Left hindlimb (tissue), 1 donor: Measurements from ENCODE around the gene EVC.
"Not testable (repeated sequence)": the region's sequence is repeated elsewhere in the genome, so short reads cannot be mapped to it uniquely, and the experiment has no call there.

Source experiments
- DNase-seq: peaks from one replicate; pipeline ENCODE4 v3.0.0-alpha.2; 2018

The EVC gene

DNA sequence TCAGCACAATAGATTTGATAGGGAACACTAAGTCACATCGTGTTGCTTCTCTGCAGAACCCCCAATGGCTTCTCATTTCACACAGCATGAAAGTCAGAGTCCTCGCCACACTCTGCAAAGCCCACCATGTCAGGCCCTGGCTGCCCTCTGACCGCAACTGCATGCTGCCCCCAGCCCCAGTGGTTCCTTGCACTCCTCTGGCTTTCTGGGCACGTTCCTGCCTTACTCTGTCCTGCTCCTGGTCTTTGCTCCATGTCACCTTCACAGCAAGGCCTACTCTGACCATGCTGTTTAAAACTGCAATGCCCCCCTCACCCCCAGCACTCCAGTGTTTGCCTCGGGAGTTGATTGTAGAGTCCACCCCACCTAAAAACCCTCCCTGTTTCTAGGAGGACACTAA lies 78.1 kb downstream of the EVC start:
- DNase-seq: no peak

DNA sequence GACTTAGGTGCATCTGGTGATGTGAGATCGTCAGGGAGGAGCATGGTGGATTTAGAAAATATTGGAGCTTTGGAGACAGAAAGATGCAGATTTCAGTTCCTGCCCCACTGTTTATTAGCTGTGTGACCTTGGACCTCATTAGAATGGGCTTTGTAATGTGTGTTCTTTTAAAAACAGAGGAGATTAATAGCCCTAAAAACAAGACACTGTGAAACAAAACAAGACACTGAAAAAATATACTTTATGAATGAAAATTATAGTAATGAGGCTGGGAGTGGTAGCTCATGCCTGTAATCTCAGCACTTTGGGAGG lies 79.5 kb downstream of the EVC start:
- DNase-seq: no peak

DNA sequence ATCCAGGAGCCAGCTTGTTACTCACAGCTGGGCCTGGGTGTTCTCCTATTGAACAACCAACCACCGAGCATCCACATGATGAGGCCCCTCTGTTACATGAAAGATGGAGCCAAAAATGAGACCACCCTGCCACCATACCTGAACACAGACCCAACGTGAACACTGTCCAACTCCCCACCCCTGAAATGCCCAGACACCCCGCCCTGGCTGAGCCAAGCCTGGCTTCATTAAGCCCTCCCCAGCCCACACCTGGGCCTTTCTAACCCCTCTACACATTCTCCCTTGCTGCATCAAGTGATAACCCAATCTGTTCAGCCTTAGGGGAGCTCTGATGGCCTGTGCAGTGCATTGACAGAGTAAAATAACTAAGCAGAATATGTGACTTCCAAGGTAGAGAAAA lies 80.7 kb downstream of the EVC start:
- no peak for DNase-seq

DNA sequence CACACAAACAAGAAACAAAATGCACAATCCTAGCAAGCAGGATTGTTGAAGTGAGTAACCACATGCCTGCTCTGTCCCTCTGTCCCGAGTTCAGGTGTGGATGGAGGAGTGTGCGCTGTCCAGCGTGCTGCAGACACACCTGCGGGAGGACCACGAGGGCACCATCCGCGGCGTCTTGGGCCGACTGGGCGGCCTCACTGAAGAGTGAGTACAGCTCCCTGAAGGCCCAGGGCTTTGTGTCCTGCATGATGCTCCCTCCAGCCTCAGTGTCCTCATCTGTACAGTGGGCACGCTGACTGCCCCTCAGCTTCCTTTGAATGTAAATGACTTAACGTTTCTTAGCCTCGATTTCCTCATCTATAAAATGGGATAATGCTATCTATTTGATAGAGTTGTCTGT lies 82.5 kb downstream of the EVC start:
- DNase-seq: no peak

DNA sequence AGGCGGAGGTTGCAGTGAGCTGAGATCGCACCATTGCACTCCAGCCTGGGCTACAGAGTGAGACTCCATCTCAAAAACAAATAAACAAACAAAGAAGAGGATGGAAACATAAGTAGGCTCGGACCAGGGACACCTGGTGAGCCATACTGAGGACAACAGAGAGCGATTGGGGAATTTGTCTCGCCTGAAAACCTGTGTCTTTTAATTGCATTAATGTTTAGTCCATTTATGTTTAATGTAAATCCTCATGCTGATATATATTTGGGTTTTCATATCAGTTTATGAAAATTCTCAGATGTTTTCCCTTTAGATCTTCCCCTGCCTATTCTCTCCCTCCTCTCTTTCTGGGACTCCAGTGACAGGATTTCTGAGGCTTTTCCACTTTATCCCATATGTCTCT lies 84.6 kb downstream of the EVC start:
- no peak for DNase-seq

DNA sequence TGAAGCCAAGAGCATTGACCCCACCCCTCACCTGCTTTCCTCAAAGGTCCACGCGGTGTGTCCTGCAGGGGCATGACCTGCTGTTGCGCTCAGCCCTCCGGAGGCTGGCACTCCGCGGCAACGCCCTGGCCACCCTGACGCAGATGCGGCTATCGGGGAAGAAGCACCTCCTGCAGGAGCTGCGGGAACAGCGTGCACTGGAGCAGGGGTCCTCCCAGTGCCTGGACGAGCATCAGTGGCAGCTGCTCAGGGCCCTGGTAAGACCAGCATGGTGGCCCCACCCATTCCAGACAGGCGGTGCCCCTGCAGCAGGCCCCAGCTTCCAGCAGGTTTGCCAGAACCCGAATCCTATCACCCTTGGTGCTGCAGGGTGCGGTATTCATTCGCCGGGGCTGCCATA lies 86.0 kb downstream of the EVC start:
- DNase-seq: no peak

DNA sequence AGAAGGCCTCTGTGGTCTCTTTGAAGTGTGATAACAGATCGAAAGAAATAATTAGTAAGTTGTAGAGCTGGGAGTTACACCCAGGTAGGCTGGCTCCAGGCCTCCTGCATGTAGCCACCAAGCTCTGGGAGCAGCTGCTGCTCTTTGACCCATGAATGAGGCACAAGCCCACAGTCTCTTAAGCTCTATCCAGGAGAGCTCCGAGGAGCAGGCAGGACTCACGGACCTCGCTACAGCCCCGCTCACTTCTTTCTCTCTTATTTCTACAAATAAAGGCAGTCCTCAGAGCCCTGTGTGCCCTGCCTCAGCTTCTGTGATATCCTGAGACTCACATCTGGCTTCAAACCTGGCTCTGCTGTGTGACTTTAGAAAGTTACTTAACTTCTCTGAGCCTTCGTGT lies 86.9 kb downstream of the EVC start:
- no peak for DNase-seq

DNA sequence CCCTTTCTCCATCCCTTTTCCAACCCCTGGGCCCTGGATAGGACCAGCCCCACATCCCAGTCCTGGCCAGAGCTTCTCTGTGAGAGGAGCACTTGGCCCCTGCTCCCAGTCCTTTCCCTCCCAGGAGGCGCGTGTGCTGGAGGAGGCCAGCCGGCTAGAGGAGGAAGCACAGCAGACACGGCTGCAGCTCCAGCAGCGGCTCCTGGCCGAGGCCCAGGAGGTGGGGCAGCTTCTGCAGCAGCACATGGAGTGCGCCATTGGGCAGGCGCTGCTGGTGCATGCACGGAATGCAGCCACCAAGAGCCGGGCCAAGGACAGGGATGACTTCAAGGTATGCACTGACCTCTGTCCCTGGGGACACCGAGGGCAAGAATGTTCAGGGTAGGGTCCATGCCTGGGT lies 87.5 kb downstream of the EVC start:
- no peak for DNase-seq

DNA sequence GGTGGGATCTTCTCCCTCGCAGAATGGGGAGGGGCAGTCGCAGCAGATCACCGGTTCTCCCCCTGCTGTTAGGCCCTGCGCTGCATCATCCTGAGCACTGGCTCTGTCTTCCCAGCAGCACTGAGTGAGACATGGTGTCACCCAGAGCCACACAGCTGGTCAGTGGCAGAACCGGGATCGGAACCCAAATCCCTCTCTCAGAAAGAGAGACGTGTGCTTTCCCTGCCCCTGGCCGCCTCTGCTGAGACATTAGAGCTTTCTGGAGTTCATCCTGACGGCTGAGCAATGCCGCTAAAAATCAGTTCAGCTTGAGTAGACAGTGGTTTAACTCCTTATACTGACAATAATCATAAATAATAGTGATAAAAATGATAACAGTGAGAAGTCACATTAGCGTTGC lies 87.9 kb downstream of the EVC start:
- no peak for DNase-seq

DNA sequence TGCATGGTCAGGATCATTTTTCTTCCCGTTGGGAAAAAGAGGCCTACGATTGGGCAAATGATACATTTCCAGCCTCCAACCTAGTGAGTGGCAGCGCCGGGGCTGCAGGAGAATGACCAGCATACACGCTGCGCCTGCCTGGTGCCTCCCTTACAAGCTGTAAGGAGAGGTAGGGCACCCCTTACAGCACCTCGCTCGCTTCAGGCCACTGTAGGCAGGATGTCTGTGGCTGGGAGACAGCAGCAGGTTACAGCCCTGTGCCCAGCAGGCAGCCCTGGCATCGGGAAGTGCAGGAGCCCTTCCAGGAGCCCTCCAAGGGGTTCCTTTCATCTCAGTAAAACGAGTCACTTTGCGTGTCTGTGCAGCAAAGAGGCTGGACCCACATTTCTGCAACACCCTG lies 88.4 kb downstream of the EVC start:
- DNase-seq: no peak

DNA sequence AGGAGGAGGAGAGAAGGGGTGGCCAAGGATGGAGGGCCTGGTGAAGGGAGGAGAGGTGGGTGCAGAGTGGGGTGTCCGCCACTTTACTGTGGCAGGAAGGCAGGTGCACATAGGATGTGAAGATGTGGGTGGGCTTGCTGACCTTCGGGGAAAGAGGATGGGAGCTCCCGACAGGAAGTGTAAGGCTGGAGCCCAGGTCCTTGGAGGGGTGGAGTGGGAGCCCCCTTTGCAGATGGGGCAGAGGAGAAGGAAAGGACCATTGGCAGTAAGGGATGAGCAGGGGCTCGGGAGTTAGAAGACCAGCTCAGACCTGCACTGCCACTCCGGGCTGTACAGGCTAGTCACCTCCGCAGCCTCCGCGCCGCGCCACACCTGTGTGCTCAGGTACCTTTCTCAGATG lies 89.5 kb downstream of the EVC start:
- DNase-seq: no peak

DNA sequence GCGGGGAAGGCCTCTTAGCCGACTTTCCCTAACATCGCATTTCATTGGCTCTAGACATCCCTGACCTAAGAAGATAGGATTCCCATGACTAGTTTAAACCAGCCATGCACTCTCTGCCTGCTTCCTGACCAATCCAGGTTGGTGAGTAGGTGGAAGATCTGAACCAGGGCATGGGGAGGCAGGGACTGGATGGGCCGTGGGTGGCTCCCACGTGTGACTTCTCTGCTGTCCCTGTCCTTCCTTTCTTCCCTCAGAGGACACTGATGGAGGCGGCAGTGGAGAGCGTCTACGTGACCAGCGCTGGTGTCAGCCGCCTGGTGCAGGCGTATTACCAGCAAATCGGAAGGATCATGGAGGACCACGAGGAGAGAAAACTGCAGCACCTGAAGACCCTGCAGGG lies 90.7 kb downstream of the EVC start:
- DNase-seq: no peak

DNA sequence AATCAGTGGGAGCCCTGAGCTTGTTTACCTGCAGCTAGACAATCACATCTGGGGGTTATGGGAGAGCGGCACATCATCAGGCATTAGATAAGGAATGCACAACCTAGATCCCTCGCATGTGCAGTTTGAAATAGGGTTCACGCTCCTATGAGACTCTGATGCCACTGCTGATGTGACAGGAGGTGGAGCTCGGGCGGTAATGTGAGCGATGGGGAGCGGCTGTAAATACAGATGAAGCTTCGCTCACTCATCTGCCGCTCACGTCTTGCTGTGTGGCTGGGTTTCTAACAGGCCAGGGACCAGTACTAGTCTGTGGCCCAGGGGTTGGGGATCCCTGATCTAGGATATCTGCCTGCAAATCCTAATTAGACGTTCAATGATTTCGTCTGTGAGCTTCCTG lies 91.6 kb downstream of the EVC start:
- DNase-seq: no peak

DNA sequence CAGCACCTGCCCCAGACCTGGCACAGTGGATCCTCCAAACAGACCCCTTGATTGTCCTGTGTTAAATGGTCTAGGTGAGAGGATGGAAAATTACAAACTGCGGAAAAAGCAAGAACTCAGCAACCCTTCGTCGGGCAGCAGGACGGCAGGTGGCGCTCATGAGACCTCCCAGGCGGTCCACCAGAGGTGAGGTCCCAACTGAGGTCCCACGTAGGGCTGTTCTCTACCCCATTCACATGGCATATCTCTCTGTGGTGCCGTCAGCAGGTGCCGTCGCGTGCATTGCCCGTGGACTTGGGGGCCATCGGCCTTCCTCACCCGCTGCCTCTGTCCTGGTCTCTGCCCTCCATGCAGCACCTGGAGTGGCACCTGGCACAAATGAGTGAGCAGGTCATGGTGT lies 93.7 kb downstream of the EVC start:
- DNase-seq: no peak

DNA sequence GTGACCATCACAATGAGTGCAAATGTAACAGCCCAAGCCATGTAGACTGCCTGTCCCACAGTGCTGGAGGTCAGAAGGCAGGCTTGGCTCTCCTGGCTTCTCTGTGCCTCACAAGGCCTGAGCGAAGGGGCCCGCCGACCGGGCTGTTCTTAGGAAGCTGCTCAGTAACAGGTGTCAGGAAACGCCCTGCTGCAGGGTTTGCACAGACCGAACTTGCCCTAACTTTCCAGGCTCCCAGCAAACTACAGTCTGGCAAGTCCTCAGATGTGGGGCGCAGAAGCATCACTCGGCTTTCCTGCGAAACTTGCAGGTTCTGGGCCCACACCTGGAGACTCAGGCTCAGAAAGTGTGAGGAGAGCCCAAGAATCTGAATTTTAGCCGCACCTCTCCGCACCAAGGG lies 94.3 kb downstream of the EVC start:
- no peak for DNase-seq

DNA sequence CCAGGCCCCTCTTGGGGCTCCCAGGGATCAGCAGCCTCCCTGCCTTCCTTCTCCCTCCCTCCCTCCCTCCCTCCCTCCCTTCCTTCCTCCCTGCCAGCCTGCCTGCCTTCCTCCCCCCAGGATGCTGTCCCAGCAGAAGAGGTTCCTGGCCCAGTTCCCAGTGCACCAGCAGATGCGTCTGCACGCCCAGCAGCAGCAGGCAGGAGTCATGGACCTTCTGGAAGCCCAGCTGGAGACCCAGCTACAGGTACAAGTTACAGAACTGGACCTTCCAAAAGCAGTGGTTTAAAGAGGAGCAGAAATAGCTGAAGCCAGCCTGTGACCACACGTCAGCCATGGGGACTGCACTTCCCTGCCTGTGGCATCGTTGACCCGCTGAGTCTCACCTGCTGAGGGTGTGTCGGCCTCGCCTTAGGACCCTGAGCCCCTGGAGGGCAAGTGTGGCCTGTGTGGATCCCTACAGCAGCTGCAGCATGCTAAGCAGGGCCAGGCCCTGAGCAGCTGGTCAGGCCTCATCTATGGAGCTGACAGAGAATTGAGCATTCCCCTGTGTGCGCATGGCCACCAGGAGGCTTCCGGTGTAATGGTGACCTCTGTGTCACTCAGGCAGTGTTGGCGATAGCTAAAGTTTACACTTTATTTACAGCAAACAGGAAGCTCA lies 97.2 kb downstream of the EVC start:
- no peak for DNase-seq

DNA sequence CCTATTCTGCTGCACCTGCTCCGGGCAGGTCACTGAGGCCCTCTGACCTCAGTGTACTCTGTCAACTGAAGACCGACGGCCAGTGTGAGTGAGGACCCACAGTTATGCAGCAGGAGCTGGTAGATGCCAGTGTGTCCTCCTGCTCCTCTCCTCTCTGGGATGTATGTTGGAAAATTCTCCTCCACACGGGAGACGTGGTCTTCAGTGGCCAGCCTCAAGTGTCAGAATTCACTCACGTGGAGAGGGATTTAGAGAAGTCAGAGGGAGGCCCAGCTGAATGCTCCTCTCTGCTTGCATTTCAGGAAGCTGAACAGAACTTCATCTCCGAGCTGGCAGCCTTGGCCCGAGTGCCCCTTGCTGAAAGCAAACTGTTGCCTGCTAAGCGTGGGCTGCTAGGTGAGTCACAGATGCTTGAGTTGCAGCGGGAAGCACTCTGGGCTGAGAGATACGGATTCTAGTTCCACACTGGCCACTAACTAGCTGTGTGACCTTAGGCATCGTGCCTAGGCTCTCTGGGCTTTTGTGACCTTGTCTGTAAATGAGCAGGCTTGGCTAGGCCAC lies 98.3 kb downstream of the EVC start:
- no peak for DNase-seq

DNA sequence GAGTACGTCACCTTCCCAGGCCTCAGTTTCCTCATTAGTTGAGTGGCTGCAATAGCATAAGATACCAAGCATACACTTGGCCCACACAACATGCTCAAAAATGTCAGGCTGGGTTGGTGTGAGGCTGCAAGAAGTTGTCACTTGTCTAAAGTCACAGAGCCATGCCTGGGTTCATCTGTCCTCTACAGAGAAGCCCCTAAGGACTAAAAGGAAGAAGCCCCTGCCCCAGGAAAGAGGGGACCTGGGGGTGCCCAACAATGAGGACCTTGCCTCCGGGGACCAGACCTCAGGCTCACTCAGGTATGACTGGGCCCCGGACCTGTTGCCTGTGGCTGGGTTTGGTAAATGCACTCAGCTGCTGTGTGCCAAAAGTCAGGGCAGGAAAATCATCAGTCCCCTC lies 99.2 kb downstream of the EVC start:
- DNase-seq: no peak

DNA sequence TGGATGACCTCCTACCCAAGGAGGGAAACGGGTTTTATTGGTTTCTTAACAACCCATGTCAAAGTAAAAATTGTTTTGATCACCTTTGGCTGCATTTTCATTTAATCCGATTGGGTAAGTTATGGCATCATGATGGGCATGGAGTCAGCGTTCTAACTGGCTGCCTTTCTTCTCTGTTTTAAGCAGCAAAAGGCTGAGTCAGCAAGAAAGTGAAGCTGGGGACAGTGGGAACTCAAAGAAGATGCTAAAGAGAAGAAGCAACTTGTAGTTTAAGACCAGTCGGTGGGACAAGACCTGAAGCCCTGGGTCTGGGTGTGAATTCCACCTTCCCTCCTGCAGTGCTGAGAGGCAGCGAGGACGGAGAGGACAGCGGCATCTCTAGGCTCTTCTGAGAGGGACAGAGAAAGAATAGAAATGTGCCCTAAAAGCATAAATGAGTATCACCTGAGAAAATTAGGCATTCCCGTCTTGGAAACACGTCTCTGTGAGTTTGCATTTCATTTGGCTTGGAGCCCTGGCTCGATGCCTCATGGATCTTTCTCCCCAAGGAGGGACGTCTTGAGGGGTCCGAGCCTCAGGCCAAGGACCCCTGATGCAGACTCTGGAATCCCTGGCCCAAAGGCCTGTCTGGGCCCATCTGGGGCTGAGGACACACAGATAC lies 99.9 kb downstream of the EVC start:
- no peak for DNase-seq

DNA sequence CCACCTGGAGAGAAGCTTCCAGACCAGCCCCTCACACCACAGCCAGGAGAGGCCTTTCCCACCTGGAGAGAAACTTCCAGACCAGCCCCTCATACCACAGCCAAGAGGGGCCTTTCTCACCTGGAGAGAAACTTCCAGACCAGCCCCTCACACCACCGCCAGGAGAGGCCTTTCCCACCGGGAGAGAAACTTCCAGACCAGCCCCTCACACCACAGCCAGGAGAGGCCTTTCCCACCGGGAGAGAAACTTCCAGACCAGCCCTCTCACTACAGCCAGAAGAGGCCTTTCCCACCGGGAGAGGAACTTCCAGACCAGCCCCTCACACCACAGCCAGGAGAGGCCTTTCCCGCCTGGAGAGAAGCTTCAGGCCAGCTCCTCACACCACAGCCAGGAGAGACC lies 101.1 kb downstream of the EVC start:
- not testable (repeated sequence) for DNase-seq

DNA sequence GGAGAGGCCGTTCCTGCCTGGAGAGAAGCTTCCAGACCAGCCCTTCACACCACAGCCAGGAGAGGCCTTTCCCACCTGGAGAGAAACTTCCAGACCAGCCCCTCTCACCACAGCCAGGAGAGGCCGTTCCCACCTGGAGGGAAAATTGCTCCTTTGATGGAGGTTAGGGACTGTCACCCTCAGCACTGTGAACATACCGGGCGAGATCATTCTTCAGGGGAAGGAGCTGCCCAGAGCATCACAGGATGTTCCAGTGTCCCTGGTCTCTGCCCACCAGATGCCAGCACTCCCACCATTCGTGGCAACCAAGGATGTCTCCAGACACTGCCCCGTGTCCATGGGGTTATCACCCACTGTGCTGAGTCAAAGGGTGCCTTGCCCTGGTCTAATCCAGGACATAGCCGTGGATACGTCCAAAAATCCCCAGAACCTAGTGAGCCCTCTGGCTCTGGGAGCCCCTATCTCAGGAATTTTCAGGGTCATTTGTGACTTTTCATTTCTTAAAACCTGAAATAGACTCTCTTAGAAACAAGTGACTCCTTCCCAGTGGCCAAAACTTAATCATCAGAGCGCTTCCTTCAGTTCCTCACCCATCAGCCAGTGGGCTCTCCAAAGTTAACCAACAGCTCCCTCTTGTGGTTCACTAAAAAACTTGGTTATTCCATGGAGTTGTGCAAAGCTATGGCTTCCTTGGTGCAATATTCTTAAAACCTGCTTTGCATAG lies 101.7 kb downstream of the EVC start:
- DNase-seq: no peak

DNA sequence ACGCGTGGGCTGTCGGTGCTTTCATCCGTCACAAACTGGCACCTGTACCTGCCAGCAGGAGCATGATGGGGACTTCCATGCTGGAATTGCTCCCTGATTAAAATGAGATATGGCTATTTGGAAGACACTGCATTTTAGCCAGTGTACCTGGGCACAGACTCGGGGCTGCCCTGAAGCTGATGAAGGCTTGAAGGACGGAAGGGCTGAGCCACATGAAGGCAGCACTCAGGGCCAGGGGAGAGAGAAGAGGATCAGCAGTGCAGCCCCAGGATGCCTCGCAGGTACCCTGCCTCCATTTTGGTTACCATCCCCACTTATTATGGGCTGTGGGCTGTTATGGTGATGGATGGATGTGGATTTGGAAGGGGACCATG lies 102.9 kb downstream of the EVC start:
- no peak for DNase-seq

DNA sequence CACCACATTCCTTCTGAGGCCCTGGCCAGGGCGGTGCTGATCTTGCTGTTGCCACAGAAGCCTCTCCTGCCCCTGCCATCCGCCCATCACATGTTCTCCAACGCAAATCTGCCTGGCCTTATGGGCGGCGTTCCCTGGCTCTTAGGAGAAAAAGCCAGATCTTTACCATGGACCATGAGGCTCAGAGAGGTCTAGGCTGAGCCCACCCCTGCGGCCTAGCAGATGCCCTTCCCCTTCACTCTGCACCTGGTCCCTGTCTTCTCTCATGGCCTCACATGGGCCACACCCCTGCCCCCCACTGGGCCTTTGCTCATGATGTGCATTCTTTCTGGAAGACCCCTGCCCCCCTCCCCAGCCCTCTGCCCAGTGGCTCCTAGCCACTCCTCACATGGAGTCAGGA lies 103.4 kb downstream of the EVC start:
- no peak for DNase-seq

DNA sequence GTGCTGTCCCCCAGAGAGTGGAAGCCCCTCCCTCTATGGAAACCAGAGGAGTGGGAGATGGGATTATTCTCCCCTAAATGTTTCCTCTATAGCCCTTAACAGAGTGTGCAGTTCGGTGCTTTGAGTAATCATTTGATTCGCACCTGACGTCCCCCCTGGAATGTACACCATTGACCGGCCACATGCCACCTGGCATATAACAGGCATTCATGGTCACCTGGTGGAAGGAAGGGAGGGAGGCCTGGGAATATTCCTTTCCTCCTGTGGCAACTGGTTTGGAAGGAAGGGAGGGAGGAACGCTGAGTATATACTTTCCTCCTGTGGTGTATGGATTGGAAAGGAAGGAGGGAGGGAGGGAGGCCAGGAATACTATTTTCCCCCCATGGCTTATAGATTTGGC lies 104.6 kb downstream of the EVC start:
- no peak for DNase-seq

DNA sequence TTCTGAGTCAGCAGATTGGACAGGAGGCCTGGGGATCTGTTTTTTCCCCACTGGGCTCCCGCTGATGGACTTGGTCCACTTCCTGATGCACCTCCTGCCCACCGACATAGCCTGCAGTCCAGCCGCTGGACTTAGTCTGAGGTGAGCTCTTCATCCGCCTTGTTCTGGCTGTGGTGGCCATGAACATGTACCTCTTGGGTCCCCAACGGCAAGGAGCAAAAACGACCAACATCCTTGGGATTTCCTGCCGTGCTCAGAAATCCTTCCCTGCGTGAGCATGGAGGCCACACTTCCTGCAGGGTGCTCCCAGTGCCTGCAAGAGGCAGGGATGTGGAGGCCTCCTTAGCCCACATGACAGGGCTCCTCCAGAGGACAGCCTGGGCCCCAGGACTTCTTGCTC lies 105.1 kb downstream of the EVC start:
- no peak for DNase-seq
